Endothelial cell of hepatic sinusoid (primary cell): Measurements from ENCODE around the gene SPEF1.
"Not testable (repeated sequence)": the region's sequence is repeated elsewhere in the genome, so short reads cannot be mapped to it uniquely, and the experiment has no call there.

Experiments used
- in situ Hi-C: cut with HindIII; loops from 2 replicates; pipeline ENCODE4 v1.10.0; 2017; ENCODE audit warnings: low sequenced_read_pairs

SPEF1 gene

DNA sequence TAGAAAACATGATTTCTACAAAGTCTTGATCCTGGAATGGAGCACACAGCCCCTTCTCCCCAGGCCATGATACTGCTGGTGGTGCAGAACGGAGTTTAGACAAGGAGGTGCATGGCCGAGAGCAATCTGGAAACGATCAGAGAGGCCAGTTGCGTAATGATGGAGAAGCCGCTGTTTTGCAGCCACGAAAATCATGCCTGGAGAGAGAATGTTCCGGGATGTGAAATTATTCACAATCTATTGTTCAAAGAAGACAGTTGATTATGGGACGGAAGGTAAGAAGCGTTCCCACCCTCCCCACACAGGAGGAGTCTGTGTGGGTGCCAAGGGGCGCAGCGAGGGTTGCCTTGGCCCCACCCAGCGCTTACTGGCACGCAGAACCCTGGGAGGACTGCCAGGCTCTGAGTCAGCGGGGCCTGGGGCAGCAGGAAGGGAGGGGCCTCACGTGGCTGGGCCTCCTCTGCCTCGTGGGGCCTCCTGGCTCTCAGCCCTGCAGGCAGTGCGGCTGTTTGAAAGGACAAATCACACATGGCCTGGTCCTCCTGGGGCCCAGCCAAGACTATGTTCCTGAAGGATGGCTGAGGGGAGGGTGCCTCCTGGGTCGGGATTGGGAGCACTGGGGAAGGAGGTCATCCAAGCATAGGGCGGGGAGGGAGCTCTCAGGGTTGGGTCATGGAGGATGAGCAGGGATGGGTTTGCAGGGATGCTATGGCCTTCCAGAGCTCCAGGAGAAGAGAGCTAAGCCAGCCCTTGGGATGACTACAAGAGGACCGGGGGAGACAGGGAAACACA, 30.4 kb upstream of the SPEF1 start:
- in situ Hi-C loops: no loop called here

DNA sequence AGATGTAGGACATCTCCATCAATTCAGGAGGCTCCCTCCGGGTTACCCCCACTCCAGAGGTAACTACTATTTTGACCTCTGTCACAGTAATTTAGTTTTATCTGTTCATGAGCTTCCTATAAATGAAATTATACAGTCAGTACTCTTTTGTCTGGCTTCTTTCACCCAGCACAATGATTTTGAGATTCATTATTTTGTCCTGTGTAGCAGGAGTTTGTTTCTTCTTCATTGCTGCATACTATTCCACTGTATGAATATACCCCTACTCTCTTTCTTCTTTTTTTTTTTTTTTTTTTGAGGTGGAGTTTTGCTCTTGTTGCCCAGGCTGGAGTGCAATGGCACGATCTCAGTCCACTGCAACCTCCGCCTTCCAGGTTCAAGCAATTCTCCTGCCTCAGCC, 27.3 kb upstream of the SPEF1 start:
- in situ Hi-C loops: no loop called here

DNA sequence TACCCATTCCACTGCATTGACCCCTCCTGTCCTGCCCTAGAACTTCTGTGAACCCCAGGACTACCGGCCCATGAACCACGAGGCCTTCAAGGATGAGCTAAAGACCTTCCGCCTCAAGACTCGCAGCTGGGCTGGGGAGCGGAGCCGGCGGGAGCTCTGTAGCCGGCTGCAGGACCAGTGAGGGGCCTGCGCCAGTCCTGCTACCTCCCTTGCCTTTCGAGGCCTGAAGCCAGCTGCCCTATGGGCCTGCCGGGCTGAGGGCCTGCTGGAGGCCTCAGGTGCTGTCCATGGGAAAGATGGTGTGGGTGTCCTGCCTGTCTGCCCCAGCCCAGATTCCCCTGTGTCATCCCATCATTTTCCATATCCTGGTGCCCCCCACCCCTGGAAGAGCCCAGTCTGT, 23.5 kb upstream of the SPEF1 start:
- in situ Hi-C loops: no loop called here

DNA sequence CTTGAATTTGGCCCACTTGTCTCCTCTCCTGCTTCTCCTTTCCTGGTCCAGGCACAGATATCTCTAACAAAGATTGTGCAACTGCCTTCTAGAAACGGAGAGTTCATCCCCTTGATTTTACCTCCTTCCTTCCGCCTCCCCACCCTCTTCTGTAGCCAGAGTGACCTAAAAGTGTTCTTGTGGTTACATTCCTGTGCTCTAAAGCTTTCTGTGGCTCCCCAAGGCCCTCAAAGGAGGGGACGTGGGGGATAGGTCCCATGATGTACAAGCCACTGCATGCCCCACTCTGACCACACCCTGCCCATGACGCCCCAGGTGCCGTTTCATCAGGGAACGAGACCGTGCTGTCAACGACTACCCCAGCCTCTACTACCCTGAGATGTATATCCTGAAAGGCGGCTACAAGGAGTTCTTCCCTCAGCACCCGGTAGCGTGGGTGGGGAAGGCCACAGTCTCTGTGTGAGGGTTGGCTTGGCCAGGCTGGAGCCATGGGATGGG, 23.1 kb upstream of the SPEF1 start:
- in situ Hi-C loops: no loop called here

DNA sequence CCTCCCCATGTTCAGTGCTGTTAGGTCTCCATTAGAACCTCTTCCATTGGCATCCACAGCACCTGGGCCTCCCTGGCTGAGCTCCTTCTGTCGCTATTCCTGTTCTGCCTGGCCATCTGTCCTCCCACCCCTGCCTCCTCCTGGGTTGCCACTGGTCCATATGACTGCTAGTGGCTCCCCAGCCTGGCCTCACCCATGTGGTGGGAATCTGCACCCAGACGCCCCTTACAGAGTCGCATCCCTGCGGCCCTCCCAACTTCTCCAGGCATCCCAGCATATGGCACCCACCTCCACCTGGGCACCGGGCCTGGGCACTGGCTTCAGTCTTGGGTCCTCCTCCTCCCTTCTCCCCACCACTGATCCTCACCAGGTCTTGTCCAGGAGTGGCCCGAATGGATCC, 22.6 kb upstream of the SPEF1 start:
- in situ Hi-C loops: no loop called here

DNA sequence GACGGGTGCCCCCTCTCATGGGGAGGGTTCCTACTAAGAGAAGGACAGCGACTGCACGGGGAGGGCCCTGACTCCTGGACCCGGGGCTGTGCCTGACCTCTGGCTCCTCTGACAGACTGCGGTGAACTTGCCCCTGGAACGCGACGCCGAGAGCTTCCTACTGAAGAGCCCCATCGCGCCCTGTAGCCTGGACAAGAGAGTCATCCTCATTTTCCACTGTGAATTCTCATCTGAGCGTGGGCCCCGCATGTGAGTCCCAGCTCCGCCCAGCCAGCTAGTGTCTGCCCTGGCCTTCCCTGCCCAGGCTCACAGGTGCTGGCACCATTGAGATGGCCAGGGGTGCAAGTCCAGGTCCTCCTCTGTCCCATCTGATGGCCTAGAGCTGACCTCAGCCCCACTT, 22.0 kb upstream of the SPEF1 start:
- in situ Hi-C loops: no loop called here

DNA sequence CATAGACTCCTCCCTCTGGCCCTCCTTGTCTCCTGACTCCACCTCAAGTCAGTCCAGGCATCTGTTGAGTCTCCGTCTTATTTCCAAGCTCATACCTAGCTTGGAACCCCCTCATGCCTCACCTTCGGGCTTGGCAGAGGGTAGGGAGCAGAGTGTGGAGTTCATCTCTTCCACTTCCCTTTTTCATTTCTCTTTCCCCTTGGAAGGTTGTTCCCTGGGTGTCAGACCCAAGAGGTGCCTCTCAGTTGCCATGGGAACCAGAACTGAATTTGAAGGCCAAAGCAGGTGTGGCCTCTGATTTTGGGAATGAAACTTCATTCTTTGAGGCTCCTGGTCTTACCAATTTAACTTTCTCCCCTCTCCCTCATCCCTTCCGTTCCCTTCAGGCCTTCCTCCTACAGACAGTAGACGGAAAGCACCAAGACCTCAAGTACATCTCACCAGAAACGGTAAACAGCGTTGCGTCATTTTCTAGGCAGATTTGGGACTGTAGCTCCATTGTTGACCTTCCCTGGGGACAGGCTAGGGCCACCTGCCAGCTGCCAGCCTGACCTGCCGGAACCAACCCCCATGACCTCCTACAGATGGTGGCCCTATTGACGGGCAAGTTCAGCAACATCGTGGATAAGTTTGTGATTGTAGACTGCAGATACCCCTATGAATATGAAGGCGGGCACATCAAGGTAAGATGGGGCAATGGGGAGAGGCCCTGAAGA, 21.4 kb upstream of the SPEF1 start:
- in situ Hi-C loops: no loop called here

DNA sequence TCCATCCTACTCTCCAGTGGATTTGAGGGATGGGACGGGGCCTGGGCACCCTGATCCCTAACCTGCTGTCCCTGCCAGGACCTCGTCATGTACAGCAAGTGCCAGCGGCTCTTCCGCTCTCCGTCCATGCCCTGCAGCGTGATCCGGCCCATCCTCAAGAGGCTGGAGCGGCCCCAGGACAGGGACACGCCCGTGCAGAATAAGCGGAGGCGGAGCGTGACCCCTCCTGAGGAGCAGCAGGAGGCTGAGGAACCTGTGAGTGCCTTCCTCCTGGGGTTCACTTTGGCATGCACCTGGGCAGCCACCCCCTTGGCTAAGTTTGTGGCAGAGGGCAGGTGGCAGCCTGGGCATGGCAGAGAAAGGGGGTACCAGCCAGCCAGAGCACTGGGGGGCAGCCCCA, 20.6 kb upstream of the SPEF1 start:
- in situ Hi-C loops: no loop called here

DNA sequence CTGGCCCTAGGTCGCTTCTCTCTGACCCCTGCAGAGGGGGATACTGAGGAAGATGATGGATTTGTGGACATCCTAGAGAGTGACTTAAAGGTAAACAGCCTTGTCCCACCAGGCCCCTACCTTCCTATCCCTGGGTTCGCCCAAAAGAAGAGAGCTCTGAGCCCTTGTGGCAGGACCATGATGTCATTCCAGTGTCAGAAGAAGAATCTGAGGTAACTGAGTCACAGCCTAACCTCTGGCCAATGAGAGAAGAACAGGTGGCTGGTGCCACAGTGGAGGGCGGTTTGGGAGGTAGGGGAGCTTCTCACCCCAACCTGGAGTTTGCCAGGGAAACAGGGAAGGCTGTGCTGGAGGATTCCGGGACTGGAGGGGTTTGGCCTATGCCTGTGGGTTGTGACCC, 20.1 kb upstream of the SPEF1 start:
- in situ Hi-C loops: no loop called here

DNA sequence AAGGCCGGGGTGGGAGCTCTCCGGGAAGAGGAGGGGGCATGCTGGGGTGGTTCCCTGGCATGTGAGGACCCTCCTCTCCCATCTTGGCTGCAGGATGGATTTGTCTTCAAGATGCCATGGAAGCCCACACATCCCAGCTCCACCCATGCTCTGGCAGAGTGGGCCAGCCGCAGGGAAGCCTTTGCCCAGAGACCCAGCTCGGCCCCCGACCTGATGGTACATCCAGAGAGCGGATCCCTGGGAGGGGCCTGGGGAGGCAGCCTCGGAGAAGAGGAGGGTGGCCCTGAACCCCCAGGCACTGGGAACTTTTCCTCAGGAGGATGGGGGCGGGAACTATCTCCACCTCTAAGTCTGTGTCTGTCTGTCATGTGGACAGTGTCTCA, 19.6 kb upstream of the SPEF1 start:
- in situ Hi-C loops: no loop called here

DNA sequence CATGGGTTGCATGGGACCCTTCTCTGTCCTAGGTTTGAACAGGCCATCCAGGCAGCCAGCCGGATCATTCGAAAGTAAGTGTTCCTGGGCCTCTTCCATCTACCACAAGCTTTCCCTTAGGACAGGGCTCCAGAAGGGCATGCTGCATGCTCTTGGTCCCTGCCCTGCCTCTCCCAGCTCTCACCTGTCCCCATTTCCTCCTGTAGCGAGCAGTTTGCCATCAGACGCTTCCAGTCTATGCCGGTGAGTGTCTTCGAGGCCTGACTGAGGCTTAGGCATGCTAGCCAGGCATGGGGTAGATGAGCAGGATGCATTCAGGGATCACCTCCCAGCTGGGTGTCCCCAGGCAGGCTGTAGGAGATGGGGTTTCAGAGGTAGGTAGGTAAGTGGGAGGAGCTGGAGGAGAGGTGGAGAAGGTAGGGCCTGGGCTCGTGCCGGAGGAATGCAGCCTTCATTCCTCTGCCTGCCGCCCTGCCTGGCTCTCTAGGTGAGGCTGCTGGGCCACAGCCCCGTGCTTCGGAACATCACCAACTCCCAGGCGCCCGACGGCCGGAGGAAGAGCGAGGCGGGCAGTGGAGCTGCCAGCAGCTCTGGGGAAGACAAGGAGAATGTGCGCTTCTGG, 19.1 kb upstream of the SPEF1 start:
- in situ Hi-C loops: no loop called here

DNA sequence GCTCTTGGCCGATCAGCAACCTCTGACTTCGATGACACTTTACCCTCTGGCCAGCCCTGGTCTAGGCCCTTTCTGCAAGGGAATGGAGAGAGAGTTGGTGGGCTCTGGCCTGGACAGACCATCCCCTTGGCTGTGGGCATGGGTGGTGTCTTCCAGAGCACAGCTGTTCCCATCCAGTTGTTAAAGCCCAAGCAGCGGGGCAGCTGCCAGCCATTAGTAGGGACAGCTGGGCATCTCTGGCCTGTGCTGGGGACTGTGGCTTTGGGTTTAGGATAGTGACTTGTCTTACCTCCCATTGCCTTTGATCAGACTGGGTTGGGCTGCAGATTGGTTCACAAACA, 17.6 kb upstream of the SPEF1 start:
- in situ Hi-C loops: no loop called here

DNA sequence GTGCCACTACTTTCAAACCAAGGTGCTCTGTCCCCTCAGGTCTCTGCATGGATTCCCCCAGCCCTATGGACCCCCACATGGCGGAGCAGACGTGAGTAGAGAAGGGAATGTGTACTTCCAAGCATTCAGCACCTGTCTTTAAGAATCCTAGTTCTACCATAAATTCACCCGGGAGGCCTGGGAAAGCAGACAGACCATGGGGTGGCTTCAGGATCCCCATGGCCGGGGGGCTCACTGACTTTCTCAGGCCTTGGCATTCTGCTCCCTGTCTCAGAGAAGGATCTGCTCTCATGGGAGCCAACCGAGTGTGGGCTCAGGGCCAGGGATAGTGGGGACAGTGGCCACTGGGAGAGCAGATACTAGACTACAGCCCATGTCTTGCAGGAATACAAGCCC, 17.1 kb upstream of the SPEF1 start:
- in situ Hi-C loops: no loop called here

DNA sequence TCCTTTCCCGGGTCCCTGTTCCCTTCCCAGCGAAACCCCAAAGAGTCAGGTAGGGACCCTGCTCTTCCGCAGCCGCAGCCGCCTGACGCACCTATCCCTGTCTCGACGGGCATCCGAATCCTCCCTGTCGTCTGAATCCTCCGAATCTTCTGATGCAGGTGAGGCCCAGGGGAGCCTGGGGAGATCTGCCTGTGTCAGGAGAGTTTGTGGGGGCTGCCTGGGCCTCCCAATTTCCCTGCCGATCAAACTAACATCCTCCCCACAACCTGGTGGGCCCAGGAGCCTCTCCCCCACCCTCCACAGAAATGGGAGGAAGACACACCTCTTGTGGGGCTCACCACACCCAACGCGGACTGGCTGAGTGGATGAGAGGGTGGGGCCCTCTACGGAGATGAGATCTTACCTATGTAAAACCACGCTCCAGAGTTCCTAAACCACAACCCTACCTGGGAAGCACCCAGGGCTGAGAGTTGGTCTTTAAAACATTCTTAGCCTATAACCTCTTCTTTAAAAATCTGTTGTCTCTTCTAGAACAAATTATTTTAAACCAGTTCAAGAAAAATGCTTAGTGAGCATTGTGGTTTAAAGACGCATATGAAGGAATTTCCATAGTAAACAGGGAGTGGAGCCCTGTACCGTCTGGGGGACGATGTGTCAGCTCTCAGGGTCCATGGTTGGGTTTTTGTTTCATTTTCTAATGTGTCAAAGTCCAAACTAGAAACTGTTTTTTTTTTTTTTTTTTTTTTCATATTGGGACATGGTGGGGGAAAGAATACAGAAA, 16.5 kb upstream of the SPEF1 start:
- in situ Hi-C loops: no loop called here

DNA sequence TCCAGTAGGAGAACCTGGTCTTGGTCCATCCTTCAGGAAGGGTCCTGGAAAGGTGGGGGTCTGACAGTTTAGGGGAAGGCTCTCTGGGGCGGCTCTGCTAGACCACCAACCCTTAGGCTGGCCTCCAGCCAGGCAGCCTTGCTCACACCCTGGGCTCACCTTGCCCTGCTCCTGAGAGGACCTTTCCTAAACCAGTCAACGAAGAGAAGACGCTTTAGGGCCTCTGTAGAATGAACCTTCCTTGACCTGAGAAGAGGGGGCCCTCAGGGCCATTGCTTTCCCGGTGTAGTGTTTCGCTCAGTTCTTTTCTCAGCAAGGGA, 15.9 kb upstream of the SPEF1 start:
- in situ Hi-C loops: no loop called here

DNA sequence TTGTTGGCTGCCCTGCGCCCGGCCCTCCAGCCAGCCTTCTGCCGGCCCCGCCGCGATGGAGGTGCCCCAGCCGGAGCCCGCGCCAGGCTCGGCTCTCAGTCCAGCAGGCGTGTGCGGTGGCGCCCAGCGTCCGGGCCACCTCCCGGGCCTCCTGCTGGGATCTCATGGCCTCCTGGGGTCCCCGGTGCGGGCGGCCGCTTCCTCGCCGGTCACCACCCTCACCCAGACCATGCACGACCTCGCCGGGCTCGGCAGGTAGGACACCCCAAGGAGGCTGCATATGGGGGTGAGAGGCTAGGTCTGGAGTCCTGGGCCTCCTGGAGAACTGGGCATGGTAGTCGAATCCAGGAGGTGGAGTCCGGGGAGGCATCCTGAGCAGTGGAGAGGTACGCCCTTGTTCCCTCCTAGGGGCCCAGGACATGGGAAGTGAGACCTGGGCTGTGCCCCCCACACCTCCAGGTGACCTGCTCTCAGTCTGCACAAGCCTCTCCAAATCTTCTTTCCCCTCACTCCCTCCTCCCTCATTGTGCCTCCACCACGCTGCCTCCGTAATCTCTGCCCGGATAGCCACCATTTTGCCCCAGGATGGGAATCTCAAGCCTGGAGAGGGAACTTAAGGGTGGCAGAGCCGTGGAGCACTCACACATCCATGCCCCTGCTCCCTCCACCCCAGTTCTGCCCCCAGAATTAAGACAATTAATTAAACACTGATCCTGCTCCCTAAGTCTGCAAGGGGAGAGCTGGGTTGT, 15.4 kb upstream of the SPEF1 start:
- in situ Hi-C loops: no loop called here

DNA sequence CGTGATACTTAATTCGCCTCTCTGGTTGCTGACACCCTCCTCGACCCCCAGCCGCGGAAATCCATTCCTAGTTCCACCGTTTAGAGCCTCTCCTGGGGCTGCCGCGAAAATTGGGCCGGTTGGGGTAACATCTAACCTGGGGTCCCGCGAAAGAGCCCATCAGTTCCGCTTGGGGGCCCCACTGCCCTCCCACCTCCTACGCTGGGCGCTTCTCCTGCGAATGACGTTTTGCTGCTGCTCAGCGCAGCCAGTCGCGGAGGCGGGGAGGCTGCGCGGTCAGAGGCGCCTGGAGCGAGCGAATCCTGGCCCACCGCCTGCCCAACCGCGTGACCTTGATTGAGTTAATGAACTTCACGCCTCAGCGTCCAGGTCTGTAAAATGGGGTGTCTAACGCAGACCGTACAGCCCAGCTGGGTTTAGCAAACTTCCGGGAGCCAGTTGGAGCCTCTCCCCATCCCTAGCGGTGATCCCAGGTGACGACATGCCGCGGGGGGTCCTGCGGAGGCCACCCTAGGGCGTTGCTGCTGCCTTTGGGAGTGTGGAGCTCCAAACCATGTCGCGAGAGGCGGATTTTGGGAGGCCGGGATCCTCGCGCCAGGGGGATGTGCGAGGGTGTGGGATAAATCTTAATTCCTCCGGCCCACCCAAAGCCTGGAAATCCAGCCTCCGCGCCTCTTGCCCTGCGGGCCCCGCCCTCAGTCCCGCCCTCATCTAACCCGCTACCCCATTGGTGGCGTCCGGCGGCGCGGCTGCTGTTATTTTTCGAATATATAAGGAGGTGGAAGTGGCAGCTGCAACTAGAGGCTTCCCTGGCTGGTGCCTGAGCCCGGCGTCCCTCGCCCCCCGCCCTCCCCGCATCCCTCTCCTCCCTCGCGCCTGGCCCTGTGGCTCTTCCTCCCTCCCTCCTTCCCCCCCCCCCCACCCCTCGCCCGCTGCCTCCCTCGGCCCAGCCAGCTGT, 14.5 kb upstream of the SPEF1 start, which contains the start of gene CDC25B:
Gene CDC25B (plus strand): TSS at position 800 of the 958 bp plus-strand sequence. CDS start 222 bp downstream, outside the sequence.
- in situ Hi-C loops: no loop called here

DNA sequence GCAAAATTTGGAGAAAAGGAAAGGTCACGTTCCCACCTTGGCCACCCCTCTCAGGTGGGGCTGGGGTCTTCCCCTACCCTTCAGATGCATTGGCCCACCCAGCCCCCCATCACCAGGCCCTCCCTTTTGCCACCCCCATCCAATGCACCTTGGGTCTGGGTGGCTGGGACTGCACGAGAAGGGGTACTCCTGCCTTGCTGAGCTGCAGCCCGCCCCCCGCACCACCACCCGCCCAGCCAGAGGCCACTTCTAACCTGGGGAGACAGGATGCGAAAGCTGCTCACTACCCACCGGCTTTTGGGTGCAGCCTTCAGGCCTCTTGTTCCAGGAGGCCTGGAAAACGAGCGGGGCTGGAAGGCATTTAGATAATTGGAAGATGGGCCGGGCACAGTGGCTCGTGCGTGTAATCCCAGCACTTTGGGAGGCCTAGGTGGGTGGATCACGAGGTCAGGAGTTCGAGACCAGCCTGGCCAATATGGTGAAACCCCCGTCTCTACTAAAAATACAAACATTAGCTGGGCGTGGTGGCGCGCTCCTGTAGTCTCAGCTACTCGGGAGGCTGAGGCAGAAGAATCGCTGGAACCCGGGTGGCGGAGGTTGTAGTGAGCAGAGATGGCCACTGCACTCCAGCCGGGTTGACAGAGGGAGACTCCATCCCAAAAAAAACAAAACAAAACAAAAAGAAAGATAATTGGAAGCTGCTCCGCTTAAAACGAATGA, 13.6 kb upstream of the SPEF1 start:
- in situ Hi-C loops: no loop called here

DNA sequence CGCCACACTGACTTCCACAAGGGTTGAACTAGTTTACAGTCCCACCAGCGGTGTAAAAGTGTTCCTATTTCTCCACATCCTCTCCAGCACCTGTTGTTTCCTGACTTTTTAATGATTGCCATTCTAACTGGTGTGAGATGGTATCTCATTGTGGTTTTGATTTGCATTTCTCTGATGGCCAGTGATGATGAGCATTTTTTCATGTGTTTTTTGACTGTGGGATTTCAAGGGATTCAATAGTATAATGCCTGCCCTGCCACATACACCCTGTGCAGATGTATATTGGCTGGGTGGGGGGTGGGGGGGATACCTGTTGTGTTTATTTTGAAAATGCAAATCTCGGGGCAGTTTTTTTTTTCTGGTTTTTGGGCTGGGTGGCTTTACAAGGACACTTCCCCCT, 12.9 kb upstream of the SPEF1 start:
- in situ Hi-C loops: not testable (repeated sequence)
